NCI-H1105 treated with DMSO at 0.1 percent for 48 hours (cell line): ENCODE results near the gene GHDC.

Experiments
- DNase-seq: peaks from one replicate; lab custom pipeline; 2025; lab: John Stamatoyannopoulos, UW

The GHDC gene

GRCh38 chr17:42182927-42183734, 11.2 kb downstream of the GHDC start:
- no peak for DNase-seq

GRCh38 chr17:42181851-42182207, 12.5 kb downstream of the GHDC start:
- no peak for DNase-seq

- peak; percentile 75 for DNase-seq
Measured at GRCh38 chr17:42180922-42181850, 13.1 kb downstream of the GHDC start, which contains the start of gene KCNH4. Gene KCNH4, minus strand, starts transcription at chr17:42181142. Its CDS starts 197 bp downstream, at chr17:42180945.

- peak; percentile 16 for DNase-seq
Measured at GRCh38 chr17:42180411-42180921, 13.8 kb downstream of the GHDC start.

GRCh38 chr17:42179911-42180410, 14.3 kb downstream of the GHDC start:
- DNase-seq, result peak; percentile 56

- DNase-seq, result no peak
Measured at GRCh38 chr17:42179335-42179734, 15.0 kb downstream of the GHDC start.

GRCh38 chr17:42178817-42179216, 15.5 kb downstream of the GHDC start:
- DNase-seq, result no peak

GRCh38 chr17:42177684-42178083, 16.6 kb downstream of the GHDC start:
- no peak for DNase-seq

- no peak for DNase-seq
Measured at GRCh38 chr17:42174126-42174783, 20.0 kb downstream of the GHDC start.

GRCh38 chr17:42171831-42172230, 22.5 kb downstream of the GHDC start:
- DNase-seq, result peak; percentile 1

- no peak for DNase-seq
Measured at GRCh38 chr17:42169351-42169750, 24.9 kb downstream of the GHDC start.

- DNase-seq, result no peak
Measured at GRCh38 chr17:42167807-42168206, 26.5 kb downstream of the GHDC start.

- no peak for DNase-seq
Measured at GRCh38 chr17:42166196-42166763, 28.0 kb downstream of the GHDC start.

- no peak for DNase-seq
Measured at GRCh38 chr17:42165751-42166150, 28.5 kb downstream of the GHDC start.

GRCh38 chr17:42163696-42164407, 30.4 kb downstream of the GHDC start:
- DNase-seq, result no peak

GRCh38 chr17:42163113-42163512, 31.2 kb downstream of the GHDC start:
- DNase-seq, result no peak

- no peak for DNase-seq
Measured at GRCh38 chr17:42160531-42160910, 33.8 kb downstream of the GHDC start.

- no peak for DNase-seq
Measured at GRCh38 chr17:42159796-42160530, 34.3 kb downstream of the GHDC start.

- DNase-seq, result no peak
Measured at GRCh38 chr17:42155614-42156045, 38.7 kb downstream of the GHDC start.
